ENCODE data around the gene NGRN.

GRCh38 chr15:90266061-90266431, 574 bp downstream of the NGRN start:
- TF ChIP-seq CTCF (IDR thresholded peaks at IDR 0.05) (no peak), POLR2A (IDR thresholded peaks at IDR 0.05) (no peak)

Data from right lobe of liver (tissue), 4 donors.